NAMALWA (cell line): ENCODE data around the gene BCAN.
A peak's percentile ranks its signal among the peaks of the same experiment; 100 is the strongest.
"Not testable (repeated sequence)": the region's sequence is repeated elsewhere in the genome, so short reads cannot be mapped to it uniquely, and the experiment has no call there.

Experiments
- DNase-seq: peaks from one replicate; pipeline ENCODE4 v3.0.0-alpha.2; 2015; ENCODE audit warnings: low spot score

Gene BCAN

GRCh38 chr1:156618853-156619581 lies 22.9 kb upstream of the BCAN start, which contains the start of gene HAPLN2:
TSS of gene HAPLN2 (plus strand) at chr1:156619415. CDS start at chr1:156623491, 4,076 bp downstream.
- DNase-seq: peak; percentile 70

GRCh38 chr1:156619582-156619955 lies 22.3 kb upstream of the BCAN start:
- no peak for DNase-seq

DNA sequence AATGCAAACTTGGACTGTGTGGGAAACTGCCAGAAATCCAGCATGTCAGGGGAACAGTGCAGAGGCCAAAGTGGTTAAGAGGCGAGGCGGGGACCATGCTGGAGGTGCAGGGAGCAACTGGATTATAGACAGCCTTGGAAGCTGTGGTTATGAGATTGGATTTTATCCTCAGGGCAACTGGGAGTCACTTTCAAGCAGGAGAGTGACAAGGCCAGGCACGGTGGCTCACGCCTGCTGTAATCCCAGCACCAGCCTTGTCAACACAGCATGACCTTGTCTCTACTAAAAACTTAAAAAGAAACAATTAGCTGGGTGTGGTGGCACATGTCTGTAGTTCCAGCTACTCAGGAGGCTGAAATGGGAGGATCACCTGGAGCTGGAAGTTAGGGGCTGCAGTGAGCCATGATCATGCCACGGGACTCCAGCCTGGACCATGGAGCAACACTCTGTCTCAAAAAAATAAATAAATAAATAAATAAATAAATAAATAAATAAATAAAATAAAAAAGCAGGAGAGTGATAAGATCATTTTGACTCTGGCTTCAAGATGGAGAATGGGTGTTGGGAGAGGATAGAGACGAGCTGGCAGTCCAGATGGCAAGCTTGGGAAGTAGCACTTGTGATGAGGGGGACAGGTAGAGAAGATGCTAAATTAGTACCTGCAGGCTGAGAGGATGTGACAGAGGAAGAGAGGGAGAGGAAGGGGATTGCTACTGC lies 19.2 kb upstream of the BCAN start:
- DNase-seq: no peak

DNA sequence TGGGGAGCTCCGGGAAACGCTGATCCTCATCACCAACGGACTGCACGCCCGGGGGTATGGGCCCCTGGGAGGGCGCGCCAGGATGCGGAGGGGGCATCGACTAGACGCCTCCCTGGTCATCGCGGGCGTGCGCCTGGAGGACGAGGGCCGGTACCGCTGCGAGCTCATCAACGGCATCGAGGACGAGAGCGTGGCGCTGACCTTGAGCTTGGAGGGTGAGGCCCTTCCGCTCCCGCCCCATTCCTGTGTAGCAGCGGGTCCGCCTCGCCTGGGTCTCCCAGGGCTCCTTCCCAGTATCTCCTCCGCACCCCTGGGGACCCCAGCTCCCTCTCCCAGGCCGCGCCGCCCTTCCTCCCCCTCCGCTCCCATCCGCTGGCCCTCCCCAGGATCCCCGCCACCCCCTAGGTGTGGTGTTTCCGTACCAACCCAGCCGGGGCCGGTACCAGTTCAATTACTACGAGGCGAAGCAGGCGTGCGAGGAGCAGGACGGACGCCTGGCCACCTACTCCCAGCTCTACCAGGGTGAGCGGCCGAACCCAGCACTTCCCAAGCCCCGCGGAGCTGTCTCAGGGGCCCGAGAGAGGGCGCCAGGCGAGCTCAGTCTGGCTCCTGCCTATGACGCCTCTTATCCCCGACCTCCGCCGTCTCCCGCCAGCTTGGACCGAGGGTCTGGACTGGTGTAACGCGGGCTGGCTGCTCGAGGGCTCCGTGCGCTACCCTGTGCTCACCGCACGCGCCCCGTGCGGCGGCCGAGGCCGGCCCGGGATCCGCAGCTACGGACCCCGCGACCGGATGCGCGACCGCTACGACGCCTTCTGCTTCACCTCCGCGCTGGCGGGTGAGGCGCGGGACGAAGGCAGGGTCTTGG lies 17.7 kb upstream of the BCAN start:
- DNase-seq: no peak

DNA sequence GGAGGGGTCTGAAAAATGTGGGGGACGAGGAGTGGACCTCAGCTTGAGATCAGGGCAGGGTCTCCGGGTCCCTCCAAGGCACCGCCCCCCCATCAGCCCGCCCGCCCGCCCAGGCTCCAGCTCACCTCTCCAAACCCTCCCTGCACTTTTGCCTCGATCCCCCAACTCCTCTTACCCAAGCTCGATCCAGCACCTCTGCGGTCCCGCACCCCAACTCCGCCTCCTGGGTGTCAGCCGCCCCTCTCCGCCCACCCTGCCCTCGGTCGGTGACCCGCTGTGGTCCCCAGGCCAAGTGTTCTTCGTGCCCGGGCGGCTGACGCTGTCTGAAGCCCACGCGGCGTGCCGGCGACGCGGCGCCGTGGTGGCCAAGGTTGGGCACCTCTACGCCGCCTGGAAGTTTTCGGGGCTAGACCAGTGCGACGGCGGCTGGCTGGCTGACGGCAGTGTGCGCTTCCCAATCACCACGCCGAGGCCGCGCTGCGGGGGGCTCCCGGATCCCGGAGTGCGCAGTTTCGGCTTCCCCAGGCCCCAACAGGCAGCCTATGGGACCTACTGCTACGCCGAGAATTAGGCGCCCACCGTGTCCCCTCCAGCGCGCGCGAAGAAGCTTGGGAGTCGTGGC lies 17.0 kb upstream of the BCAN start:
- DNase-seq: no peak

DNA sequence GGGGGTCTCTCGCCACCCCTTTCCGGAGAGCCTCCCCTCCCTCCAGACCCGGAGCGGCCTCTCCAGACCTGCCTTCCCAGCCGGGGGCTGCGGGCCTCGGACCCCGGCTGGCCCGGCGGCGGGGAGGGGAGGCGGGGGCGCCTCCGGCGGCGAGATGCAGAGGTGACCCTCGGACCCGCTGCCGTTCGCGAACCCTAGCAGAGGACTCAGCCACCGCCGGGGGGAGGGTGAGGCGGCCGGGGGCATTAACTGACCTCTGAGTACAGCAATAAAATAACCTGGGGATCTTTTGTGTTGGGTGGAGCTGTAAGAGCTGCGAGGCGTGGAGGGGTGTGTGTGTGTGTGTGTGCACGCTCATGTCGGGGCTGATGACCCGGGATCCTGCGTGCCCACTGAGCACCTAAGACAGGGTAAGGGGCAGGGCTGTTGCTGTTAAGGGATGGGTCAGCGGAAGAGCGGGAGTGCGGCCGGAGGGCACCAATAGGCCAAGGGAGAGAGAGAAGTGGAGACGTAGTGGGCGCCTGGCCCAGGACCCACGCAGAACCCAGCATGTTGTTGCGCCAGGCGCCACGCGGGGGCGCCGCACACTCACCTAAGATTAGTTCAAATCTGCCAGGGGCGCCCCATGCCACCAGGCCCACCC lies 16.4 kb upstream of the BCAN start:
- peak; percentile 74 for DNase-seq

DNA sequence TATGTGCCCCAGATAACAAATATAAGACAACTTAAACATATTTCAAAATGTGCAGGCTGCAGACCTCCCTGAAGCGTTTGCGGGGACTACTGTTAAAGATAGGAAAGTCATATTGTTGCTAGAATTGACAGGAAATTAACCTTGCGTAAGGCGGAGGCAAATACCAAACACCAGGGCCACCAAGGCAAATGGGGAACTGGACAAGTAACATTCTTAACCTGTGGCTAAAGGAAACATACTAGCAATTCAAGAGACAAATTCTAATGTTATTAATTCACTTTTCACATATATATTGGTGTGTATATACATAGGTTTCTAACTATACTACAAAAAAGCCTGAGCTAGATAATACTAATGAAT lies 15.9 kb upstream of the BCAN start:
- no peak for DNase-seq

DNA sequence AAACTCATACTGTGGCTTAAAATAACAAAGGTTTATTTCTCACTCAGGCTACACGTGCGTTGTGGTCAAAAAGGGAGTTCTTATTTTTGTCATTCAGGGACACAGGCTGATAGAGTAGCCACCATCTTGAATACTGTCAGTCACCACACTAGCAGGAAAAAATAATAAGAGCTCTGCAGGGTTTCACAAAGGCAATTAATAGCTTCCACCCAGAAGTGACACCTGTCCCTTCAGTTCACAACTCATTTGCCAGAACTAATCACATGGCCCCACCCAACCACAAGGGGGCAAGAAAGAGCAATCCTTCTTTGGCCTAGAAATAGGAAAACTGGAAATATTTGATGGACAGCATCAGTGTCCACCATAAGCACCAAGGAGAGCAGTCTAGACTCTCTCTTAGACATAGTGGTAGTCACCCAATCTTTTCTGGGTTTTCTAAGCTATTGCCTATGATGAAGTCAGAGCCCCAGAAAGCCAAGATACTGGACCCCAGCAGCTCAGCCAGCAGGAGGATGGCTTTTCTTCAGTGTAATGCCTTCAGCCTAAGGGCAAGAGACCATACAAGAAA lies 14.5 kb upstream of the BCAN start:
- DNase-seq: peak; percentile 87

DNA sequence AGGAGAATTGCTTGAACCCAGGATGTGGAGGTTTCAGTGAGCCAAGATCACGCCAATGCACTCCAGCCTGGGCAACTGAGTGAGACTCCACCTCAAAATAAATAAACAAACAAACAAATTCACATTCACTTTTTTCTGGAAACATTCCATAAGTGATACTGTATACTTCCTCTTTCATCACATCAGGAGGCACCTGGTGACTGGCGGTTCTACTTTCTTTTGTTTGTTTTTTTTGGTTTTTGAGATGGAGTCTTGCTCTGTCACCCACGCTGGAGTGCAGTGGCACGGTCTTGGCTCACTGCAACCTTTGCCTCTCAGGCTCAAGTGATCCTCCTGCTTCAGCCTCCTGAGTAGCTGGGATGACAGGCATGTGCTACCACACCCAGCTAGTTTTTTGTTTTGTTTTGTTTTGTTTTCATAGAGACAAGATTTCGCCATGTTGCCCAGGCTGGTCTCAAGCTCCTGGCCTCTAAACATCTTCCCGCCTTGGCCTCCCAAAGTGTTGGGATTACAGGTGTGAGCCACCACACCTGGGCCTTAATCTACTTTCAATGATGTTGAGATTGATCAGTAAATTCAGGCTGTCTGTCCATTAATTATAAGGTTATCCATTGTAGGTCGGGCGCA lies 12.0 kb upstream of the BCAN start:
- DNase-seq: peak; percentile 46

DNA sequence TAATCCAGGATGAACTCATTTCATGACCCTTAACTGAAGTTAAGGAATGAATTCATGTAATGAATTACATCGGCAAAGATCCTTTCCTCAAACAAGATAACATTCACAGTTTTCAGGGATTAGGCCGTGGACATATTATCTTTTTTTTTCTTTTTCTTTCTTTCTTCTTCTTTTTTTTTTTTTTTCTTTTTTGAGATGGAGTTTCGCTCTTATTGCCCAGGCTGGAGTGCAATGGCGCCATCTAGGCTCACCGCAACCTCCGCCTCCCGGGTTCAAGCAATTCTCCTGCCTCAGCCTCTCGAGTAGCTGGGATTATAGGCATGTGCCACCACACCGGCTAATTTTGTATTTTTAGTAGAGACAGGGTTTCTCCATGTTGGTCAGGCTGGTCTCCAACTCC lies 10.8 kb upstream of the BCAN start:
- DNase-seq: not testable (repeated sequence)

GRCh38 chr1:156632355-156632754 lies 9.6 kb upstream of the BCAN start:
- no peak for DNase-seq

DNA sequence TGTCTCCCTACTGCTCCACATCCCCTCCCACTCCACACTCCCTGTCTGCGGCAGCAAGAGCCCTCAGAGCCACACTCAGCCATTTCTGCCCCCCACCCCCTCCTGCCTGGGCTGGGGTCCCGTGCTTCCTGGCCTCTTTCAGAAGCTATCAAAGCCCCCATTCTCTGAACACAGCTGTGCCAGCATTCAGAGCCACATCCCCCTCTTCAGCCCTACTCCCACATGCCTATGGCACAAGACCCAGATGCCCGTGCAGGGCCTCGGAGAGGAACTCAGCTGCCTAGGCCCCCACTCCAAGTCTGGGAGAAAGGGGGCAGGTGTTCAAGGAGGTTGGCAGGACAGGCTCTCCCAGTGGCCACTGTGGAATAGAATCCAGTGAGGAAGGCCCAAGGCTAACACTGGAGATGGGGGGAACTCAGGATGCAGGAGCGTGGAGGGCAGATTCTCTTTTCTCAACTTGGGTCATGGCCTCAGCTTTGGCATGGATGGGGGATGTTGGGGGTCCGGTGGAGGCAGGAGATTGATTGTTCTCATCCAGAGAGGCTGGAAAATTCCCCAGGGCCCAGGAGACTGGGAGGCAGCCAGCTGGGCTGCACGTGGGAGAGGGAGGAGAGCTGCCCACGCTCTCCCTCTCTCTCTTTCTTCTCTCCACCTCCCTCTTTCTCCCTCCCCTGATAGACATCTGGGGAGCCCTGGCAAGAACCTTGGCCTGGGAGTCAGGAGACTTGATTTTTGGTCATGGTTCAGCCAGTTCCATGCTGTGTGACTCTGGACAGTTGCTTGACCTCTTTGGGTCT lies 3.5 kb upstream of the BCAN start:
- no peak for DNase-seq

- no peak for DNase-seq
These were observed 2.3 kb upstream of the BCAN start for GRCh38 chr1:156639601-156640101.

GRCh38 chr1:156640842-156641706 lies 843 bp upstream of the BCAN start:
- no peak for DNase-seq

- DNase-seq: no peak
These were observed 540 bp downstream of the BCAN start for GRCh38 chr1:156642265-156643048.

- DNase-seq: no peak
These were observed 1.3 kb downstream of the BCAN start for GRCh38 chr1:156643049-156643777.

GRCh38 chr1:156643778-156644092 lies 1.8 kb downstream of the BCAN start:
- DNase-seq: no peak

DNA sequence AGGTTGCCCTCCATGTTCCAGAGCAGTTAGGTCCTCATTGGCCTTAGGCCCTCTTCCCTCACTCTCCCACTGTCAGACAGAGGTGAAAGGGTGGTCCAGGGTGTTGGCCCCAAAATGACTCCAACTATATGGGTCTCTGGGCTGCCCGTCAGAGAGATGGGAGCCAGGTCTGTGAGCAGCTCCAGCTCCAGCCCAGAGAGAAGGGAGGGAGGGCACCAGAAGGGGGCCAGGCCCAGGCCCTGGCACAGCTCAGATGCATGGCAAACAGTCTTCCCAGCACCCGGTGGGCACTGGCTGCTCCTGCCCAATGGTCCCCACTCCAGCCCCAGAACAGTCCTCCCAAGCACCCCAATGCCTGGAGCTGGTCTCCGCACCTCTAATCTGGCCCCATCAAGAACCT lies 2.2 kb downstream of the BCAN start:
- DNase-seq: no peak
